Liver (tissue), 3 donors: ENCODE data around the gene KIF2C.

Experiments used
- EGR1 ChIP-seq, 2 donors: IDR thresholded peaks; 2 replicates each; pipeline ENCODE4 v1.6.1; 2016 to 2018; ENCODE audit warnings: antibody characterized with exemption in 2 of 2, low read depth in 2 of 2
- FOXA1 ChIP-seq: IDR thresholded peaks from 2 replicates; pipeline ENCODE4 v1.6.1; 2016; ENCODE audit warnings: antibody characterized with exemption
- JUND ChIP-seq, 2 donors: IDR thresholded peaks; 2 replicates each; pipeline ENCODE4 v1.6.1; 2016; ENCODE audit warnings: antibody characterized with exemption in 2 of 2
- RAD21 ChIP-seq, 2 donors: IDR thresholded peaks; 2 replicates each; pipeline ENCODE4 v1.6.1; 2016; ENCODE audit warnings: antibody characterized with exemption in 2 of 2, mild to moderate bottlenecking in 2 of 2
- RXRA ChIP-seq, 2 donors: IDR thresholded peaks; 2 replicates each; pipeline ENCODE4 v1.6.1; 2017 to 2018; ENCODE audit warnings: antibody characterized with exemption in 2 of 2, mild to moderate bottlenecking in 1 of 2
- SP1 ChIP-seq: IDR thresholded peaks from 2 replicates; pipeline ENCODE4 v1.6.1; 2018; ENCODE audit warnings: antibody characterized with exemption, mild to moderate bottlenecking
- TAF1 ChIP-seq: conservative IDR thresholded peaks from 2 replicates; pipeline ENCODE4 v1.6.1; 2016; ENCODE audit warnings: antibody characterized with exemption, mild to moderate bottlenecking
- YY1 ChIP-seq: IDR thresholded peaks from 2 replicates; pipeline ENCODE4 v1.6.1; 2016; ENCODE audit warnings: antibody characterized with exemption, mild to moderate bottlenecking
- TF ChIP-seq, protein P1 (sequence below): fragments of 150-350 bp; IDR thresholded peaks from 2 replicates; pipeline ENCODE4 v1.5.1; 2017; ENCODE audit warnings: improper control_type of control experiment, low read depth, low read length; ENCODE audit not compliant: missing input control
- TF ChIP-seq, protein P2 (sequence below): IDR thresholded peaks from 2 replicates; pipeline ENCODE4 v1.6.1; 2016; ENCODE audit warnings: antibody characterized with exemption, mild to moderate bottlenecking
- TF ChIP-seq, protein P3 (sequence below): IDR thresholded peaks from 2 replicates; pipeline ENCODE4 v1.6.1; 2016; ENCODE audit warnings: antibody characterized with exemption
- TF ChIP-seq, protein P4 (sequence below): IDR thresholded peaks from 2 replicates; pipeline ENCODE4 v1.6.1; 2016; ENCODE audit warnings: antibody characterized with exemption
- TF ChIP-seq, protein P5 (sequence below): IDR thresholded peaks from 2 replicates; pipeline ENCODE4 v1.6.1; 2016; ENCODE audit warnings: antibody characterized with exemption
- donor health status: healthy.
- donor health status: healthy.

DNA sequence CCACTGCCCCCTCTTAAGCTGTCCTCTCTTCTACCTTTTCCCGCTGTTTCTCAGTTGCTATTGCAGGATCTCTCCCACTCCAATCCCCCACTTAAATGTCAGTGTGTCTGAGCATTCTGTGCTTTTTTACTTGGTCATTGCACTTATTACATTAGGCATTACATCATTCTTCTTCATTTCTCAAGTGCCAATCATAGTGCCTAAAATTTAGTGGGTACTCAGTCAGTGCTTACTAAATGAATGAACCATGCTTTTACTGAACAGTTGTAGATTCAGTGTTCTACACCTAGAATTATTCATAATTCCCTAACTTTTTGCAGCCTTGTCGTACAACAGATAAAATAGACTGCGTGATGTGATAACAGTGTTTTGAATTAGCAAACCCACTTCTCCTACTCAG, 45.7 kb upstream of the KIF2C start:
- TF ChIP-seq RAD21 (IDR thresholded peaks at IDR 0.05) (no peak), FOXA1 (no peak), JUND (IDR thresholded peaks at IDR 0.05) (no peak), TAF1 (no peak), YY1 (no peak), SP1 (no peak), RXRA (IDR thresholded peaks at IDR 0.05) (no peak), EGR1 (IDR thresholded peaks at IDR 0.05; ENCODE audit: low read depth in 2 of 2) (no peak)
- TF ChIP-seq, protein P1, sequence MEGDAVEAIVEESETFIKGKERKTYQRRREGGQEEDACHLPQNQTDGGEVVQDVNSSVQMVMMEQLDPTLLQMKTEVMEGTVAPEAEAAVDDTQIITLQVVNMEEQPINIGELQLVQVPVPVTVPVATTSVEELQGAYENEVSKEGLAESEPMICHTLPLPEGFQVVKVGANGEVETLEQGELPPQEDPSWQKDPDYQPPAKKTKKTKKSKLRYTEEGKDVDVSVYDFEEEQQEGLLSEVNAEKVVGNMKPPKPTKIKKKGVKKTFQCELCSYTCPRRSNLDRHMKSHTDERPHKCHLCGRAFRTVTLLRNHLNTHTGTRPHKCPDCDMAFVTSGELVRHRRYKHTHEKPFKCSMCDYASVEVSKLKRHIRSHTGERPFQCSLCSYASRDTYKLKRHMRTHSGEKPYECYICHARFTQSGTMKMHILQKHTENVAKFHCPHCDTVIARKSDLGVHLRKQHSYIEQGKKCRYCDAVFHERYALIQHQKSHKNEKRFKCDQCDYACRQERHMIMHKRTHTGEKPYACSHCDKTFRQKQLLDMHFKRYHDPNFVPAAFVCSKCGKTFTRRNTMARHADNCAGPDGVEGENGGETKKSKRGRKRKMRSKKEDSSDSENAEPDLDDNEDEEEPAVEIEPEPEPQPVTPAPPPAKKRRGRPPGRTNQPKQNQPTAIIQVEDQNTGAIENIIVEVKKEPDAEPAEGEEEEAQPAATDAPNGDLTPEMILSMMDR: no peak
- TF ChIP-seq, protein P2, sequence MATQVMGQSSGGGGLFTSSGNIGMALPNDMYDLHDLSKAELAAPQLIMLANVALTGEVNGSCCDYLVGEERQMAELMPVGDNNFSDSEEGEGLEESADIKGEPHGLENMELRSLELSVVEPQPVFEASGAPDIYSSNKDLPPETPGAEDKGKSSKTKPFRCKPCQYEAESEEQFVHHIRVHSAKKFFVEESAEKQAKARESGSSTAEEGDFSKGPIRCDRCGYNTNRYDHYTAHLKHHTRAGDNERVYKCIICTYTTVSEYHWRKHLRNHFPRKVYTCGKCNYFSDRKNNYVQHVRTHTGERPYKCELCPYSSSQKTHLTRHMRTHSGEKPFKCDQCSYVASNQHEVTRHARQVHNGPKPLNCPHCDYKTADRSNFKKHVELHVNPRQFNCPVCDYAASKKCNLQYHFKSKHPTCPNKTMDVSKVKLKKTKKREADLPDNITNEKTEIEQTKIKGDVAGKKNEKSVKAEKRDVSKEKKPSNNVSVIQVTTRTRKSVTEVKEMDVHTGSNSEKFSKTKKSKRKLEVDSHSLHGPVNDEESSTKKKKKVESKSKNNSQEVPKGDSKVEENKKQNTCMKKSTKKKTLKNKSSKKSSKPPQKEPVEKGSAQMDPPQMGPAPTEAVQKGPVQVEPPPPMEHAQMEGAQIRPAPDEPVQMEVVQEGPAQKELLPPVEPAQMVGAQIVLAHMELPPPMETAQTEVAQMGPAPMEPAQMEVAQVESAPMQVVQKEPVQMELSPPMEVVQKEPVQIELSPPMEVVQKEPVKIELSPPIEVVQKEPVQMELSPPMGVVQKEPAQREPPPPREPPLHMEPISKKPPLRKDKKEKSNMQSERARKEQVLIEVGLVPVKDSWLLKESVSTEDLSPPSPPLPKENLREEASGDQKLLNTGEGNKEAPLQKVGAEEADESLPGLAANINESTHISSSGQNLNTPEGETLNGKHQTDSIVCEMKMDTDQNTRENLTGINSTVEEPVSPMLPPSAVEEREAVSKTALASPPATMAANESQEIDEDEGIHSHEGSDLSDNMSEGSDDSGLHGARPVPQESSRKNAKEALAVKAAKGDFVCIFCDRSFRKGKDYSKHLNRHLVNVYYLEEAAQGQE: no peak
- TF ChIP-seq, protein P3, sequence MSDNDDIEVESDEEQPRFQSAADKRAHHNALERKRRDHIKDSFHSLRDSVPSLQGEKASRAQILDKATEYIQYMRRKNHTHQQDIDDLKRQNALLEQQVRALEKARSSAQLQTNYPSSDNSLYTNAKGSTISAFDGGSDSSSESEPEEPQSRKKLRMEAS: no peak
- TF ChIP-seq, protein P4, sequence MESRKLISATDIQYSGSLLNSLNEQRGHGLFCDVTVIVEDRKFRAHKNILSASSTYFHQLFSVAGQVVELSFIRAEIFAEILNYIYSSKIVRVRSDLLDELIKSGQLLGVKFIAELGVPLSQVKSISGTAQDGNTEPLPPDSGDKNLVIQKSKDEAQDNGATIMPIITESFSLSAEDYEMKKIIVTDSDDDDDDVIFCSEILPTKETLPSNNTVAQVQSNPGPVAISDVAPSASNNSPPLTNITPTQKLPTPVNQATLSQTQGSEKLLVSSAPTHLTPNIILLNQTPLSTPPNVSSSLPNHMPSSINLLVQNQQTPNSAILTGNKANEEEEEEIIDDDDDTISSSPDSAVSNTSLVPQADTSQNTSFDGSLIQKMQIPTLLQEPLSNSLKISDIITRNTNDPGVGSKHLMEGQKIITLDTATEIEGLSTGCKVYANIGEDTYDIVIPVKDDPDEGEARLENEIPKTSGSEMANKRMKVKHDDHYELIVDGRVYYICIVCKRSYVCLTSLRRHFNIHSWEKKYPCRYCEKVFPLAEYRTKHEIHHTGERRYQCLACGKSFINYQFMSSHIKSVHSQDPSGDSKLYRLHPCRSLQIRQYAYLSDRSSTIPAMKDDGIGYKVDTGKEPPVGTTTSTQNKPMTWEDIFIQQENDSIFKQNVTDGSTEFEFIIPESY: no peak
- TF ChIP-seq, protein P5, sequence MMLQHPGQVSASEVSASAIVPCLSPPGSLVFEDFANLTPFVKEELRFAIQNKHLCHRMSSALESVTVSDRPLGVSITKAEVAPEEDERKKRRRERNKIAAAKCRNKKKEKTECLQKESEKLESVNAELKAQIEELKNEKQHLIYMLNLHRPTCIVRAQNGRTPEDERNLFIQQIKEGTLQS: no peak
